ENCODE results near the gene HDAC9.

HDAC9 gene

GRCh38 chr7:18555120-18555519, 59.6 kb downstream of the HDAC9 start:
- H3K4me3 ChIP-seq (ENCODE audit: low read length in 2 of 2), result no peak overlapping the region
- no peaks in the 10 kb centered on the region for H3K36me3 ChIP-seq (ENCODE audit: control insufficient read depth in 2 of 2, insufficient read depth in 2 of 2, low read length in 2 of 2)
- no peaks in the 10 kb centered on the region for H3K9me3 ChIP-seq (ENCODE audit: control insufficient read depth in 2 of 2, low read length in 2 of 2)
- no peak overlapping the region for H3K27ac ChIP-seq (ENCODE audit: low read length)
- no peaks in the 10 kb centered on the region for H3K4me1 ChIP-seq (ENCODE audit: control insufficient read depth, insufficient read depth, low read length)
- no peak overlapping the region for H3K9ac ChIP-seq (ENCODE audit: low read length in 2 of 2)
- no peaks in the 10 kb centered on the region for H3K27me3 ChIP-seq (ENCODE audit: control insufficient read depth in 1 of 2, insufficient read depth in 2 of 2, low read length in 2 of 2)

- H3K27me3 ChIP-seq (ENCODE audit: control insufficient read depth in 1 of 2, insufficient read depth in 2 of 2, low read length in 2 of 2), result no peaks in the 10 kb centered on the region
- H3K27ac ChIP-seq (ENCODE audit: low read length), result no peak overlapping the region
- no peaks in the 10 kb centered on the region for H3K9me3 ChIP-seq (ENCODE audit: control insufficient read depth in 2 of 2, low read length in 2 of 2)
- no peaks in the 10 kb centered on the region for H3K4me1 ChIP-seq (ENCODE audit: control insufficient read depth, insufficient read depth, low read length)
- H3K9ac ChIP-seq (ENCODE audit: low read length in 2 of 2), result no peak overlapping the region
- no peaks in the 10 kb centered on the region for H3K36me3 ChIP-seq (ENCODE audit: control insufficient read depth in 2 of 2, insufficient read depth in 2 of 2, low read length in 2 of 2)
- no peak overlapping the region for H3K4me3 ChIP-seq (ENCODE audit: low read length in 2 of 2)
These were observed 60.4 kb downstream of the HDAC9 start for GRCh38 chr7:18555968-18556367.

GRCh38 chr7:18558503-18558902, 63.0 kb downstream of the HDAC9 start:
- Histone ChIP-seq H3K4me3 (ENCODE audit: low read length in 2 of 2) (no peak overlapping the region), H3K27ac (ENCODE audit: low read length) (no peak overlapping the region), H3K4me1 (ENCODE audit: control insufficient read depth, insufficient read depth, low read length) (no peaks in the 10 kb centered on the region), H3K9me3 (ENCODE audit: control insufficient read depth in 2 of 2, low read length in 2 of 2) (no peaks in the 10 kb centered on the region), H3K9ac (ENCODE audit: low read length in 2 of 2) (no peak overlapping the region), H3K27me3 (ENCODE audit: control insufficient read depth in 1 of 2, insufficient read depth in 2 of 2, low read length in 2 of 2) (no peaks in the 10 kb centered on the region), H3K36me3 (ENCODE audit: control insufficient read depth in 2 of 2, insufficient read depth in 2 of 2, low read length in 2 of 2) (no peaks in the 10 kb centered on the region)

- Histone ChIP-seq H3K4me3 (ENCODE audit: low read length in 2 of 2) (no peak overlapping the region), H3K36me3 (ENCODE audit: control insufficient read depth in 2 of 2, insufficient read depth in 2 of 2, low read length in 2 of 2) (no peaks in the 10 kb centered on the region), H3K9me3 (ENCODE audit: control insufficient read depth in 2 of 2, low read length in 2 of 2) (no peaks in the 10 kb centered on the region), H3K27ac (ENCODE audit: low read length) (no peak overlapping the region), H3K4me1 (ENCODE audit: control insufficient read depth, insufficient read depth, low read length) (no peaks in the 10 kb centered on the region), H3K9ac (ENCODE audit: low read length in 2 of 2) (no peak overlapping the region), H3K27me3 (ENCODE audit: control insufficient read depth in 1 of 2, insufficient read depth in 2 of 2, low read length in 2 of 2) (no peaks in the 10 kb centered on the region)
These were observed 63.4 kb downstream of the HDAC9 start for GRCh38 chr7:18558910-18559309.

GRCh38 chr7:18559756-18560155, 64.2 kb downstream of the HDAC9 start:
- Histone ChIP-seq H3K9ac (ENCODE audit: low read length in 2 of 2) (no peak overlapping the region), H3K27me3 (ENCODE audit: control insufficient read depth in 1 of 2, insufficient read depth in 2 of 2, low read length in 2 of 2) (no peaks in the 10 kb centered on the region), H3K4me3 (ENCODE audit: low read length in 2 of 2) (no peak overlapping the region), H3K9me3 (ENCODE audit: control insufficient read depth in 2 of 2, low read length in 2 of 2) (no peaks in the 10 kb centered on the region), H3K27ac (ENCODE audit: low read length) (no peak overlapping the region), H3K4me1 (ENCODE audit: control insufficient read depth, insufficient read depth, low read length) (no peaks in the 10 kb centered on the region), H3K36me3 (ENCODE audit: control insufficient read depth in 2 of 2, insufficient read depth in 2 of 2, low read length in 2 of 2) (no peaks in the 10 kb centered on the region)

GRCh38 chr7:18564779-18565178, 69.2 kb downstream of the HDAC9 start:
- no peaks in the 10 kb centered on the region for H3K36me3 ChIP-seq (ENCODE audit: control insufficient read depth in 2 of 2, insufficient read depth in 2 of 2, low read length in 2 of 2)
- no peak overlapping the region for H3K4me3 ChIP-seq (ENCODE audit: low read length in 2 of 2)

GRCh38 chr7:18565337-18565736, 69.8 kb downstream of the HDAC9 start:
- Histone ChIP-seq H3K9me3 (ENCODE audit: control insufficient read depth in 2 of 2, low read length in 2 of 2) (no peaks in the 10 kb centered on the region), H3K4me1 (ENCODE audit: control insufficient read depth, insufficient read depth, low read length) (no peaks in the 10 kb centered on the region), H3K4me3 (ENCODE audit: low read length in 2 of 2) (no peak overlapping the region), H3K27me3 (ENCODE audit: control insufficient read depth in 1 of 2, insufficient read depth in 2 of 2, low read length in 2 of 2) (no peaks in the 10 kb centered on the region), H3K27ac (ENCODE audit: low read length) (no peak overlapping the region), H3K36me3 (ENCODE audit: control insufficient read depth in 2 of 2, insufficient read depth in 2 of 2, low read length in 2 of 2) (no peaks in the 10 kb centered on the region), H3K9ac (ENCODE audit: low read length in 2 of 2) (no peak overlapping the region)

More at GRCh38 chr7:18564779-18565178, 69.2 kb downstream of the HDAC9 start:
- Histone ChIP-seq H3K9me3 (ENCODE audit: control insufficient read depth in 2 of 2, low read length in 2 of 2) (no peaks in the 10 kb centered on the region), H3K4me1 (ENCODE audit: control insufficient read depth, insufficient read depth, low read length) (no peaks in the 10 kb centered on the region), H3K9ac (ENCODE audit: low read length in 2 of 2) (no peak overlapping the region), H3K27me3 (ENCODE audit: control insufficient read depth in 1 of 2, insufficient read depth in 2 of 2, low read length in 2 of 2) (no peaks in the 10 kb centered on the region), H3K27ac (ENCODE audit: low read length) (no peak overlapping the region)

- Histone ChIP-seq H3K9me3 (ENCODE audit: control insufficient read depth in 2 of 2, low read length in 2 of 2) (no peaks in the 10 kb centered on the region), H3K27me3 (ENCODE audit: control insufficient read depth in 1 of 2, insufficient read depth in 2 of 2, low read length in 2 of 2) (no peaks in the 10 kb centered on the region), H3K27ac (ENCODE audit: low read length) (no peak overlapping the region), H3K4me1 (ENCODE audit: control insufficient read depth, insufficient read depth, low read length) (no peaks in the 10 kb centered on the region), H3K4me3 (ENCODE audit: low read length in 2 of 2) (no peak overlapping the region), H3K36me3 (ENCODE audit: control insufficient read depth in 2 of 2, insufficient read depth in 2 of 2, low read length in 2 of 2) (no peaks in the 10 kb centered on the region), H3K9ac (ENCODE audit: low read length in 2 of 2) (no peak overlapping the region)
These were observed 70.7 kb downstream of the HDAC9 start for GRCh38 chr7:18566205-18566604.

GRCh38 chr7:18566829-18567228, 71.3 kb downstream of the HDAC9 start:
- H3K4me1 ChIP-seq (ENCODE audit: control insufficient read depth, insufficient read depth, low read length), result no peaks in the 10 kb centered on the region
- H3K9me3 ChIP-seq (ENCODE audit: control insufficient read depth in 2 of 2, low read length in 2 of 2), result no peaks in the 10 kb centered on the region
- H3K36me3 ChIP-seq (ENCODE audit: control insufficient read depth in 2 of 2, insufficient read depth in 2 of 2, low read length in 2 of 2), result no peaks in the 10 kb centered on the region
- no peaks in the 10 kb centered on the region for H3K27me3 ChIP-seq (ENCODE audit: control insufficient read depth in 1 of 2, insufficient read depth in 2 of 2, low read length in 2 of 2)
- no peak overlapping the region for H3K4me3 ChIP-seq (ENCODE audit: low read length in 2 of 2)
- H3K9ac ChIP-seq (ENCODE audit: low read length in 2 of 2), result no peak overlapping the region
- no peak overlapping the region for H3K27ac ChIP-seq (ENCODE audit: low read length)

GRCh38 chr7:18570441-18570840, 74.9 kb downstream of the HDAC9 start:
- Histone ChIP-seq H3K36me3 (ENCODE audit: control insufficient read depth in 2 of 2, insufficient read depth in 2 of 2, low read length in 2 of 2) (no peaks in the 10 kb centered on the region), H3K4me3 (ENCODE audit: low read length in 2 of 2) (no peak overlapping the region), H3K27ac (ENCODE audit: low read length) (no peak overlapping the region), H3K4me1 (ENCODE audit: control insufficient read depth, insufficient read depth, low read length) (no peaks in the 10 kb centered on the region), H3K9ac (ENCODE audit: low read length in 2 of 2) (no peak overlapping the region), H3K9me3 (ENCODE audit: control insufficient read depth in 2 of 2, low read length in 2 of 2) (no peaks in the 10 kb centered on the region), H3K27me3 (ENCODE audit: control insufficient read depth in 1 of 2, insufficient read depth in 2 of 2, low read length in 2 of 2) (no peaks in the 10 kb centered on the region)

GRCh38 chr7:18570890-18571478, 75.4 kb downstream of the HDAC9 start:
- Histone ChIP-seq H3K27ac (ENCODE audit: low read length) (no peak overlapping the region), H3K9me3 (ENCODE audit: control insufficient read depth in 2 of 2, low read length in 2 of 2) (no peaks in the 10 kb centered on the region), H3K4me1 (ENCODE audit: control insufficient read depth, insufficient read depth, low read length) (no peaks in the 10 kb centered on the region), H3K36me3 (ENCODE audit: control insufficient read depth in 2 of 2, insufficient read depth in 2 of 2, low read length in 2 of 2) (no peaks in the 10 kb centered on the region), H3K4me3 (ENCODE audit: low read length in 2 of 2) (no peak overlapping the region), H3K9ac (ENCODE audit: low read length in 2 of 2) (no peak overlapping the region), H3K27me3 (ENCODE audit: control insufficient read depth in 1 of 2, insufficient read depth in 2 of 2, low read length in 2 of 2) (no peaks in the 10 kb centered on the region)
